Panc1 (cell line): ENCODE data around the gene SART1.

Source experiments
- CTCF ChIP-seq: fragments of 450-650 bp; IDR thresholded peaks from 2 replicates; pipeline ENCODE4 v1.5.1; 2017; ENCODE audit warnings: mild to moderate bottlenecking
- POLR2AphosphoS5 ChIP-seq: IDR thresholded peaks from 2 replicates; pipeline ENCODE4 v1.6.1; 2012; ENCODE audit warnings: mild to moderate bottlenecking, low read depth, low read length, moderate library complexity
- REST ChIP-seq, 2 experiments: IDR thresholded peaks; 2 replicates each; pipeline ENCODE4 v1.6.1; 2011 to 2012; ENCODE audit warnings: low read depth in 2 of 2, control low read depth in 1 of 2, low read length in 1 of 2, mild to moderate bottlenecking in 1 of 2, moderate library complexity in 1 of 2; ENCODE audit not compliant: insufficient read depth in 1 of 2
- SIN3A ChIP-seq: IDR thresholded peaks from 2 replicates; pipeline ENCODE4 v1.6.1; 2012; ENCODE audit warnings: low read depth, mild to moderate bottlenecking, low read length, moderate library complexity, borderline replicate concordance; ENCODE audit not compliant: insufficient read depth
- TCF7L2 ChIP-seq: IDR thresholded peaks from 2 replicates; pipeline ENCODE4 v1.6.1; 2011; ENCODE audit warnings: mild to moderate bottlenecking, low read depth, low read length, inconsistent platforms

- TF ChIP-seq CTCF (no peak), REST (IDR thresholded peaks at IDR 0.05; ENCODE audit: insufficient read depth in 1 of 2, low read depth in 2 of 2, low read length in 1 of 2) (no peak), SIN3A (no peak), POLR2AphosphoS5 (no peak), TCF7L2 (no peak)
Observed at GRCh38 chr11:66011239-66011784, 49.8 kb downstream of the SART1 start.
